Germinal center (tissue), 1 donor: Measurements from ENCODE around the gene COQ10A.
"Not testable (repeated sequence)": the region's sequence is repeated elsewhere in the genome, so short reads cannot be mapped to it uniquely, and the experiment has no call there.

Experiments
- DNase-seq: peaks from one replicate; pipeline ENCODE4 v3.0.0; 2012; ENCODE audit warnings: mixed read lengths, low spot score

Gene COQ10A

GRCh38 chr12:56243731-56244181 lies 23.0 kb upstream of the COQ10A start:
- DNase-seq = no peak

DNA sequence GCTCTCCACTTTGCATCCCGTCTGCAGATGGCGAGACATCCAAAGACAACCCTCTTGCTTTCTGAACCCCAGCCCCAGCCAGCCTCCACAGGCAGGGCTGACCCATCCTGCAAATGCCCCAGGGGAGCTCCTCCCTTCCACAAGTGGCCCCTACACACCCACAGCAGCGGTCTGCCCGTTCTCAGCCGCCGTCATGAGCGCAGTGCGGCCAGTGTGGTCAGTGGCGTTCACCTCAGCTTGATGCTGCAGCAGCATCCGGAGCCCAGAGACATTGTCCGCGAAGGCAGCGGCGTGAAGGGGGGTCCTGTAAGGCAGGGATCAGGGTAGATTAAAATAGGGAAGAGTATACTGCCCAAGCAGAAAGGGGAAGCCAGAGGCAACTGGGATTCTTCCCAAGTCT lies 22.2 kb upstream of the COQ10A start:
- no peak for DNase-seq

GRCh38 chr12:56247923-56248322 lies 18.8 kb upstream of the COQ10A start:
- DNase-seq = no peak

- no peak for DNase-seq
Measured at GRCh38 chr12:56248711-56249110, 18.0 kb upstream of the COQ10A start.

DNA sequence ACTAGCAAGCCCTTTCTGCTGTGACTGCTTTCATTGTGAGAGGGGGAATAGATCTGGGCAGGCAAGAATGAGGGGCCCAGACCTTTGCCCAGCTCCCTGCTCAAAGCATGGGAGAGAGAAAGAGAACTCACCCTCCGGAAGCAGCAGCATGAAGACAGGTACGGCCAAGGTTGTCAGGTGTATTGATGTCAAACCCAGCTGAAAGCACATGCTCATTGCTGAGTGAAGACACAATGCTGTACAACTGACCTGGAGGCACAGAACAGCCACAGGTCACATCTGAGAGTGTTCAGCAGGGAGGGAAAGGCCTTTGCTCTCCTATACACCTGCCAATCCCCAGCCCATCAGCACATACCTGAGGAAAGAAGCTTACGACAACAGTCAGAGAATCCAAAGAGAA lies 14.1 kb upstream of the COQ10A start:
- DNase-seq = no peak

- DNase-seq = no peak
Measured at GRCh38 chr12:56253091-56253490, 13.7 kb upstream of the COQ10A start.

- no peak for DNase-seq
Measured at GRCh38 chr12:56255671-56256070, 11.1 kb upstream of the COQ10A start.

DNA sequence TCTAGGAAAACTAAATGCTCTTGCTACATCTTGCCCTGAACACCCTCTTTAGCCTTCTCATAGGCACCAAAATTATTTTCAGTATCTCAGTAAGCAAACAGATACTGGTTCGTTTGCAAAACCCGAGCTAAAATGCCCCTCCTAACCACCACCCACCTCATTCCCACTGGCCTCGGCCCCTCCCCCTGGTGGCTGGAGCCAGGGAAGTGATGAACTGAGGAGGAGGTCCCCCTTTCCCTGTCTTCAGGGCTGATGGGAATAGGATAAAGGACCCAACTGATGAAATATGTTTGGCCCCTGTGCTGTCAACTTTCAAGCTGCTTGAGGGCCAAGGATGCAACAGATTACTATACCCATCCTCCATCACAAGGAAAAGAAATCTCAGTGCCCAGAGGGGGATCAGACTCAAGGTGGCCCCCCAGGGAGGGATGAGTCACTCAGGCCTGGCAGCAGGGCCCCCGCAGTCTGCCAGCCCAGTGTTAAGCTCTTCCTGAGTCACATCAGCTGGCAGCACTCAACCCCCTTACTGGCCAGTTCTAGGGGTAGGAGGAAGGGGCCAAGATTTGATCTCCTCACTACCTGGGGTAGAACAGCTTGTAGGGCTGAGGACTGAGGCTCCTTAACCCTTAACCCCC lies 10.3 kb upstream of the COQ10A start:
- no peak for DNase-seq

- no peak for DNase-seq
Measured at GRCh38 chr12:56257071-56257470, 9.7 kb upstream of the COQ10A start.

- no peak for DNase-seq
Measured at GRCh38 chr12:56257491-56258067, 9.2 kb upstream of the COQ10A start.

DNA sequence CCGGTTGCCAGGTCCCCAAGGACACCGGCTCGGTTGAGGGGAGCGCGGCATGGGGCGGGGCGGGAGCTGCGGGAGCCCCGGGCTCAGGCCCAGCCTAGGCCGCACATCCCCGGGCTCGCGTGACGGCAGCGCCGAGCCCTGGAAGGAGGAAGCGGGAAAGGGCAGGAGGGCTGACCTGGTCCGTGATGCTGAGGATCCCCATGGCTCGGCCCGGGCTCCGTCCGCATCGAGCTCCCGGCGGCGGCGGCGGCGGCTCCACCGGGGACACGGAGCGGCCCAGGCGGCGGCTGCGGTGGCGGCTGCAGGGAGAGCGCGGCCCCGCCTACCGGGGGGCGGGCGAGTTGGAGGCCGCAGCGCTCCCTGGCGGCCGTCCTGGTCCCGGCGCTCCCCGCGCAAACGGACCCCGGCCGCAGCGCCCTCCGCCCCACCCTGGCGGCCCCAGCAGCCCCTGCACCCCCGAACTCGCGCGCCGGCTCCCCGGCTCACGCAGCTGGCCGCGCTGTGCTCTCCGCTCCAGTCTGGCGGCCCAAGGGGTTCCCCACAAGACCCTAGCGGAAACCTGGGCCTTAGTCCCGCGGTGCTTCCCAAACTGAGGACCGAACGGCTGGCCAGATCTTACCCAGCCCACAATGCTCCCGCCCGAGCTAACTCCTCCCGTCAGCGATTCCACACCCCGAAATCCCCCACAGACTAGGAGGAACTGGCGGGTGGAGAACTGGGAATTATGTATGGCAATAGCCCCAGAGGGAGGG lies 8.5 kb upstream of the COQ10A start, which contains the start of gene ANKRD52:
Gene ANKRD52, minus strand, starts transcription at position 317 of the 752 bp plus-strand sequence. Its CDS starts 115 bp downstream, at position 202.
- DNase-seq = peak; percentile 94

DNA sequence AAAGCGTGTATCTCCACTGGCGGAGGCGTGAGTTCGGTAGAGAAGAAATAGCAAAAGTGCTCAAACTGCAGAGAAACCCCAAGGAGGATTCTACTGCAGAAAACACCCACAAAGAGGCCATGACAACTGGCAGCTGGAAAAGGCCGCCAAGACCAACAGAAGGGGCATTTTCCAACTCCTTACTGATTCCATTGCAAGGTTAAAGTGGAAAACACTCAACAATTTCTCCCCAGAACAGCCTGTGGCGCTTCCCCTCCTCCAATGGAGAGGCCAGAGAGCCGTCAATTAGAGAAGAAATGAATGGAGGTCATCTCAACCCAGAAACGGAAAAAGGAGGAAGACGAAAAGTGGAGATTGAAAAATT lies 7.9 kb upstream of the COQ10A start:
- DNase-seq = no peak

DNA sequence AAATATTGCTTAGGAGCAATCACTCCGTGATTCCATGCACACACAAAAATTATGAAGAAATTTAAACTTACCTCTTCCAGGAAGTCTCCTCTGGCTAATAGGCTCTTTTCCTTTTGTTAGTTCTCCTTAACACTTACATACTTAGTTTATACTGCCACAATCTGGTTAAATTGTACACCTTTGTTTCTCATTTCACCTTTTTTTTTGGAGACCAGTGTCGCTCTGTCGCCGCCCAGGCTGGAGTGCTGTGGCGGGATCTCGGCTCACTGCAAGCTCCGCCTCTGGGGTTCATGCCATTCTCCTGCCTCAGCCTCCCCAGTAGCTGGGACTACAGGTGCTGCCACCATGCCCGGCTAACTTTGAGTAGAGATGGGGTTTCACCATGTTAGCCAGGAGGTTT lies 6.4 kb upstream of the COQ10A start:
- DNase-seq = no peak

DNA sequence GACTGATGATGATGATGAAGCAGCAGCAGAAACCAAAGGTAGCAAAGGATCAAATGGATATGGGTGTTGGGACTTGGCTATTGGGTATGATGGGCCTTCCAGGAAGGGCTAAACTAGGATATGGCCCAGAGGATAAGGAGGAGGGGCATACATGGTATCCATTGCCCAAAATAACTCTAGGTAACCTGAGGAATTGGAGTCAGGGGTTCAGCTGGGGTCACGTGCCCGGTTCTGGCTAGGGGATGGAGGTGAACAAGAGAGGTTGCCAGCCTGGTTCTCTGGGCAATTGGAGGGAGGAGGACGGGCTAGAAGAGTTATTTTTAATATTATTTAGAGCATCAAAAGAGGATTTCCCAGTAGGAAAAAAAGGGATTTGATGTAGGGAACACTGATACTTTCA lies 5.8 kb upstream of the COQ10A start:
- no peak for DNase-seq

DNA sequence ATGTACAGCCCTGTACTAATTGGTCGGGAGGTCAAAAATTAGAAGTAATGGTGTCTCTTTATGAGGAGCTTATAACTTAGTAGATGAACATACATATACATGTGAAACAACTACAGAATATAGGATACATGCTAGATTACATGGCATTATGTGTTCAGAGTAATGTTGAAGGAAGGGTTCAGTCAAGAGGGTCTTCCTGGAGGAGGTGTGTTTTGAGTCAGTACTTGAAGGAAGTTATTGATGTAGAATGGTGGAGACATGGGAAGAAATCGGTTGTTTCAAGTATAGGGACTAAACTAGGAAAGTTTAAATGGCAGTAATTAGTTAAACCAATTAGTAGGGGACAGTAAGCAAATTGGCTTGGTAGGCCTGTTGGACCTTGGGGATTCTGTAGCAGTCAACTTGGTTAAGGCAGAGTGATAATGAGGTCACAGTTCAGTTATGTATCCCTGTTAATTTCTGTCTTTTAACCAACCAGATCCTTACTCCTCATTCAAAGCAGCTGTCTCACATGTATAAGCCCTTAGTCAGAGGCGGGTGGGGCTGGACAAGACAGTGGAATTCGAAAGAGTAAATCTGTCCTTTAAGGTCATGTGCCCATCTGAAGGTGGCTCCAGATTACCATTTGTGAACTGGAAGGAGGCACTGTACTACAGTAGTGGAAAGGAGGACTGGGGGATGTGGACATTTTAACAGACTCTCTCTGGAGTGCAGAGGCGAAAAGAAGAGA lies 5.1 kb upstream of the COQ10A start:
- DNase-seq = no peak

DNA sequence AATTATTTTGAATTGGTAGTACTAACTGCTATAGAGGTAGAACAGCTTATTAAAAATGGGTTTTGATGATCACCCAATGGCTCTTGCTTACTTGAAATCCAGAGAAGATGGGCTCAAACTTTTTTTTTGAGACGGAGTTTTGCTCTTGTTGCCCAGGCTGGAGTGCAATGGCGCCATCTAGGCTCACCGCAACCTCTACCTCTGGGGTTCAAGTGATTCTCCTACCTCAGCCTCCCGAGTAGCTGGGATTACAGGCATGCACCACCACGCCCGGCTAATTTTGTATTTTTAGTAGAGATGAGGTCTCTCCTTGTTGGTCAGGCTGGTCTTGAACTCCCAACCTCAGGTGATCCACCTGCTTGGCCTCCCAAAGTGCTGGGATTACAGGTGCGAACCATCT lies 3.8 kb upstream of the COQ10A start:
- DNase-seq = not testable (repeated sequence)

DNA sequence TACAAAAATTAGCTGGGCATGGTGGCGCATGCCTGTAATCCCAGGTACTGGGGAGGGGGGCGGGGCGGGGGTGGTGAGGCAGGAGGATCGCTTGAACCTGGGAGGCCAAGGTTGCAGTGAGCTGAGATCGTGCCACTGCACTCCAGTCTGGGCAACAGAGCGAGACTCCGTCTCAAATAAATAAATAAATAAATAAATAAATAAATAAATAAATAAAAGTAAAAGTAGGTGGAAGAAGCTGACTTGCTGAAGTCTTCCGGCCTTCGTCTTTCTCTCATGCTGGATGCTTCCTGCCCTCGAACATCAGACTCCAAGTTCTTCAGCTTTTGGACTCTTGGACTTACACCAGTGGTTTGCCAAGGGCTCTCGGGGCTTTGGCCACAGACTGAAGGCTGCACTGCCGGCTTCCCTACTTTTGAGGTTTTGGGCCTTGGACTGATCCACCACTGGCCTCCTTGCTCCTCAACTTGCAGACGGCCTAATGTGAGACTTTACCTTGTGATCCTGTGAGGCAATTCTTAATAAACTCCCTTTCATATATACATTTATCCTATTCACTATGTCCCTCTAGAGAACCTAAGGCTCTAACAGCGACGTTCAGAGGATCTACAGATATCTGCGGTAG lies 562 bp upstream of the COQ10A start:
- not testable (repeated sequence) for DNase-seq

GRCh38 chr12:56267443-56268071 lies 815 bp downstream of the COQ10A start:
- no peak for DNase-seq

DNA sequence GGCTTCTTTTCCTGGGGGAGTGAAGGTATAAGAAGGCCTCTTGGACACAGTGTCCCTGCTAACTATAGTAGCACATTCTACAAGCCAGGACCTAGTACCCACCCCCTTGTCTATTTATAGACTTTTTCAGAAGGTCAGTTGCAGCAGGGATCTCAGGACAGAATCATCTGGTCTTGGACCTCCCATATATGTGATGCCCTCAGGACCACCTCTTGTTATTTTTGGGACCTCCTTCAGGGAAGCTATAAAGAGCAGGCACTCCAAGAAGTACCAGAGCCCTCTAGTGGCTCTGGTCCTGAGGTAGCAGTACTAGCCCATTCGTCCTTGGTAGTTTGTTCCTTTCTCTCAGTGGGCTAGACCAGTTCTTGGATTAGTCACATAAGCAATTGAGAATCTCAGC lies 4.3 kb downstream of the COQ10A start:
- peak; percentile 26 for DNase-seq

DNA sequence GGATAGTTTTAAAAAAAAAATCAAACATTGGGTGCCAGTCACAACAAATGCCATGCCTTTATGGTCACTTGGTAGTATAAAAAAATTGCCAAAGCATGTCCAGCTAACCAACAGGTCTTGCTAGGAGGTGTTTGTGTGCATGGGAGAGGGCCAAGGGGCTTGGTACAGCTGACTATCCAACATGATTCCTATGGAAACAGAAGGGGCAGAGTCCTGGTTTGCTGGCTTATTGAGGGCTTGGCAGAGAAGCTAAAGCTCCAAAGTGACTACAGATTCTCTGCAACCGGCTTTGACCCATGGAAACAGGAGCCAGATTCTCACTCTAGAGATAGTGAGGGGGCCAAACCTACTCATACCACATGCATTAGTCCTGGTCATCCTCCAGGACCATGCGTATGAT lies 5.7 kb downstream of the COQ10A start:
- DNase-seq = not testable (repeated sequence)

DNA sequence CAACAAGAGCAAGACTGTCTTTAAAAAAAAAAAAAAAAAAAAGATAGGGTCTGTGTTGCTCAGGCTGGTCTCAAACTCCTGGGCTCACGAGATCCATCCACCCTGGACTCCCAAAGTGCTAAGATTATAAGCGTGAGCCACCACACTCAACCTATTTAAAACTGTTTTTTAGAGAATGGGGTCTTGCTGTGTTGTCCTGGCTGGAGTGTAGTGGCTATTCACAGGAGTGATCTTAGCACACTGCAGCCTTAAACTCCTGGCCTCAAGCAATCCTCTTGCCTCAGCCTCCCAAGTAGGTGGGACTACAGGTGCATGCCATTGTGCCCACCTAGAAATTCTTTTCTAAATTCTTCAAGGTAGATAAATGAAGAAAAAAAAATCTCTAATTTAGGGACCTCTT lies 7.6 kb downstream of the COQ10A start:
- DNase-seq = no peak

DNA sequence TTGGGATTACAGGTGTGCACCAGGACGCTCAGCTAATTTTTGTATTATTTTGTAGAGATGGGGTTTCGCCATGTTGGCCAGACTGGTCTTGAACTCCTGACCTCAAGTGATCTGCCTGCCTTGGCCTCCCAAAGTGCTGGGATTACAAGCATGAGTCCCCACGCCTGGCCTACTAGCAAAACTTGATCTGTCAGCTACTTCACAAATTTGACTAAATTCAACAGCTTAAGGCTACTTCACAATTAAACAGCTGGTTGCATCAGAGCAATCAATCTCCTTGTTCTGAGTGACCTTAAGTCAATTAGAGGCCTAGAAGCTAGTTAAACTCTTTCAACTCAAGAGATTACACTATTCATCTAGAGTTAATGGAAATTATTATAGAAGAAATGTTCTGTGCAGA lies 12.2 kb downstream of the COQ10A start:
- no peak for DNase-seq
